Measurements from ENCODE around the gene SEC16A. TPM values are rescaled to one million over a fixed set of nuclear protein-coding genes. Genes with fewer than 3 reads are reported as not detected.

The SEC16A gene
- total and polyA plus RNA-seq, 2 donors (not counting 3 experiments of a cell fraction or from before 2014, with no cell fraction given), result 34.5 to 80.6 TPM

DNA sequence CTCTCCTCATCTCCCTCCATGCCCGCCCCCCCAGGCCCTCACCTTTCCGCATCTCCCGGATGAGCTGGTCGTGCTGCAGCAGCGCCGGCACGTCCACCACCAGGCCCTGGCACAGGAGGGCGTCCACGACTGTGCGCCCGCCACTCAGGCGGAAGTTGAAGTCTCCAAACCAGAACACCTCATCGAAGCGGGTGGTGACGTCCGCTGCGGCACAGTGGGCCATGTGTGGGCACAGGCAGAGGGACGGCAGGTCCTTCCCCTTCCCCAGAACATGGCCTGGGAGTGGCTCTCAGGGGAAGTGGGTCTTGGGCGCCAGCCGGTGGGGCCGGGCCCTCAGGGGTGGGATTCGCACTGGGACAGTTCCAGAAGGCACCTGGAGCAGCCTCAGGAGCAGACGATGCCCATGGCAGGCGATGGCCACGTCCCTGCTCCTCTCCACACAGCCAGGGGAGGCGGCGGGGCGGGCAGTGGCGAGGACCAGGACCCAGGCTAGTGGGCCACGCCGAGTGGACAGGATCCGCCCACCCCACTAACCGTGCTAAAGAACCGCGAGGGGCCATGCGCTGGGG lies 51.0 kb downstream of the SEC16A start:
- Histone ChIP-seq H3K36me3 (ENCODE audit: control insufficient read depth in 2 of 2, extremely low read depth in 1 of 2, insufficient read depth in 2 of 2, low read length in 2 of 2) (peaks cover 3 to 17% of the 10 kb centered on the region in 2 experiments), H3K27me3 (ENCODE audit: control insufficient read depth in 2 of 2, insufficient read depth in 2 of 2, low read length in 2 of 2) (no peaks in the 10 kb centered on the region), H2AFZ (ENCODE audit: low read depth, low read length) (no peak overlapping the region), H3K27ac (ENCODE audit: insufficient read depth, low read depth, low read length) (no peak overlapping the region), H3K4me1 (ENCODE audit: control insufficient read depth, extremely low read depth, insufficient read depth, low read length) (no peaks in the 10 kb centered on the region), H3K79me2 (ENCODE audit: control insufficient read depth, insufficient read depth, low read length) (peaks cover 22% of the 10 kb centered on the region), H3K4me3 (replicated peaks in 1 of 3; ENCODE audit: insufficient read depth in 1 of 3, low read depth in 1 of 3, low read length in 3 of 3) (no peak overlapping the region), H3K4me2 (ENCODE audit: insufficient read depth, low read length) (no peak overlapping the region), H3K9me3 (replicated peaks; ENCODE audit: control insufficient read depth, insufficient read depth, low read length) (no peaks in the 10 kb centered on the region), H3K9ac (replicated peaks; ENCODE audit: extremely low read depth, insufficient read depth, low read length) (no peak overlapping the region), H4K20me1 (replicated peaks; ENCODE audit: control insufficient read depth, extremely low read depth, insufficient read depth, low read length) (no peaks in the 10 kb centered on the region), H3K9me1 (replicated peaks; ENCODE audit: control insufficient read depth, extremely low read depth, insufficient read depth, low read length) (no peaks in the 10 kb centered on the region)
- ChIA-PET POLR2A (no interaction called here), CTCF (no interaction called here)
- dilution Hi-C loops (cut with MboI; ENCODE audit: extremely low pct_ligation_motif_present, low sequenced_read_pairs) (no loop called here), intact Hi-C loops (cut with micrococcal nuclease) (no loop called here)
- TF ChIP-seq JUN (IDR thresholded peaks at IDR 0.05; ENCODE audit: borderline replicate concordance, insufficient read depth, insufficient read length, low read depth) (no peak), FOS (IDR thresholded peaks at IDR 0.05; ENCODE audit: borderline replicate concordance, insufficient read depth, low read length) (no peak), EZH2 (IDR thresholded peaks at IDR 0.05; ENCODE audit: borderline replicate concordance, low read depth, low read length, severe bottlenecking) (no peak), POLR2AphosphoS5 (IDR thresholded peaks at IDR 0.05; ENCODE audit: insufficient read depth, low read depth, low read length) (no peak), MYC (IDR thresholded peaks at IDR 0.05; ENCODE audit: low read depth, low read length) (no peak), POLR2A (IDR thresholded peaks at IDR 0.05; ENCODE audit: low read depth, low read length) (no peak), GATA2 (IDR thresholded peaks at IDR 0.05; ENCODE audit: insufficient read depth, insufficient read length, low read depth, low read length) (no peak)
- TF ChIP-seq, protein P1, sequence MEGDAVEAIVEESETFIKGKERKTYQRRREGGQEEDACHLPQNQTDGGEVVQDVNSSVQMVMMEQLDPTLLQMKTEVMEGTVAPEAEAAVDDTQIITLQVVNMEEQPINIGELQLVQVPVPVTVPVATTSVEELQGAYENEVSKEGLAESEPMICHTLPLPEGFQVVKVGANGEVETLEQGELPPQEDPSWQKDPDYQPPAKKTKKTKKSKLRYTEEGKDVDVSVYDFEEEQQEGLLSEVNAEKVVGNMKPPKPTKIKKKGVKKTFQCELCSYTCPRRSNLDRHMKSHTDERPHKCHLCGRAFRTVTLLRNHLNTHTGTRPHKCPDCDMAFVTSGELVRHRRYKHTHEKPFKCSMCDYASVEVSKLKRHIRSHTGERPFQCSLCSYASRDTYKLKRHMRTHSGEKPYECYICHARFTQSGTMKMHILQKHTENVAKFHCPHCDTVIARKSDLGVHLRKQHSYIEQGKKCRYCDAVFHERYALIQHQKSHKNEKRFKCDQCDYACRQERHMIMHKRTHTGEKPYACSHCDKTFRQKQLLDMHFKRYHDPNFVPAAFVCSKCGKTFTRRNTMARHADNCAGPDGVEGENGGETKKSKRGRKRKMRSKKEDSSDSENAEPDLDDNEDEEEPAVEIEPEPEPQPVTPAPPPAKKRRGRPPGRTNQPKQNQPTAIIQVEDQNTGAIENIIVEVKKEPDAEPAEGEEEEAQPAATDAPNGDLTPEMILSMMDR (IDR thresholded peaks at IDR 0.05; ENCODE audit: extremely low read depth in 1 of 2, insufficient read depth in 1 of 2, low read depth in 1 of 2, low read length in 2 of 2), result no peak
- TF ChIP-seq, protein P2, sequence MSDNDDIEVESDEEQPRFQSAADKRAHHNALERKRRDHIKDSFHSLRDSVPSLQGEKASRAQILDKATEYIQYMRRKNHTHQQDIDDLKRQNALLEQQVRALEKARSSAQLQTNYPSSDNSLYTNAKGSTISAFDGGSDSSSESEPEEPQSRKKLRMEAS (IDR thresholded peaks at IDR 0.05; ENCODE audit: insufficient read depth, insufficient read length), result no peak
- no TSS peak for BruUV-seq (replicated peaks)
- DNase-seq (ENCODE audit: low read depth, low spot score) (no peak), FAIRE-seq (no peak)

All from endothelial cell of umbilical vein (primary cell).